ENCODE results near the gene PAPPA. TPM values are rescaled to one million over a fixed set of nuclear protein-coding genes. Genes with fewer than 3 reads are reported as not detected.

Gene PAPPA
- total and polyA plus RNA-seq, 2 donors from 2014 or later, result 4.2 to 10.2 TPM

GRCh38 chr9:116160676-116161571 lies 7.3 kb downstream of the PAPPA start:
- intact Hi-C loops (cut with DNase I), result no loop called here
- no peak for FAIRE-seq

GRCh38 chr9:116162241-116162781 lies 8.7 kb downstream of the PAPPA start:
- Histone ChIP-seq H3K27me3 (ENCODE audit: control insufficient read depth, insufficient read depth, low read length) (no peaks in the 10 kb centered on the region), H3K27ac (ENCODE audit: low read depth in 2 of 2, low read length in 2 of 2) (peak overlapping the region; percentile 10 to 66), H3K4me1 (ENCODE audit: control insufficient read depth in 2 of 3, insufficient read depth in 2 of 3, low read depth in 1 of 3, low read length in 3 of 3) (peaks cover 0 to 7% (median 2%) of the 10 kb centered on the region in 3 donors), H3K9me3 (ENCODE audit: control insufficient read depth in 2 of 3, insufficient read depth in 1 of 3, low read length in 3 of 3) (no peaks in the 10 kb centered on the region), H3K36me3 (ENCODE audit: control insufficient read depth in 2 of 3, insufficient read depth in 3 of 3, low read length in 3 of 3) (no peaks in the 10 kb centered on the region), H3K9ac (ENCODE audit: low read length in 3 of 3) (peak overlapping the region in 1 of 3 donors; percentile 20), H3K4me3 (ENCODE audit: low read length in 3 of 3) (no peak overlapping the region)
- no peak for FAIRE-seq
- no peak for DNase-seq
- TF ChIP-seq CTCF (IDR thresholded peaks at IDR 0.05; ENCODE audit: borderline replicate concordance, extremely low read depth, insufficient read depth), result no peak
- intact Hi-C loops (cut with DNase I), result no loop called here

More at GRCh38 chr9:116160676-116161571, 7.3 kb downstream of the PAPPA start:
- Histone ChIP-seq H3K9me3 (ENCODE audit: control insufficient read depth in 2 of 3, insufficient read depth in 1 of 3, low read length in 3 of 3) (no peaks in the 10 kb centered on the region), H3K27me3 (ENCODE audit: control insufficient read depth, insufficient read depth, low read length) (no peaks in the 10 kb centered on the region), H3K27ac (ENCODE audit: low read depth in 2 of 2, low read length in 2 of 2) (peak overlapping the region in 1 of 2 donors; percentile 55), H3K4me3 (ENCODE audit: low read length in 3 of 3) (no peak overlapping the region), H3K9ac (ENCODE audit: low read length in 3 of 3) (no peak overlapping the region), H3K4me1 (ENCODE audit: control insufficient read depth in 2 of 3, insufficient read depth in 2 of 3, low read depth in 1 of 3, low read length in 3 of 3) (peaks cover 0 to 9% (median 3%) of the 10 kb centered on the region in 3 donors), H3K36me3 (ENCODE audit: control insufficient read depth in 2 of 3, insufficient read depth in 3 of 3, low read length in 3 of 3) (no peaks in the 10 kb centered on the region)
- no peak for TF ChIP-seq CTCF (IDR thresholded peaks at IDR 0.05; ENCODE audit: borderline replicate concordance, extremely low read depth, insufficient read depth)
- DNase-seq, result peak in 1 of 5 donors; percentile 26

GRCh38 chr9:116163293-116164055 lies 9.9 kb downstream of the PAPPA start:
- FAIRE-seq, result no peak

More at GRCh38 chr9:116163293-116164055, 9.9 kb downstream of the PAPPA start:
- peak; percentile 46 for TF ChIP-seq CTCF (IDR thresholded peaks at IDR 0.05; ENCODE audit: borderline replicate concordance, extremely low read depth, insufficient read depth)
- no peaks in the 10 kb centered on the region for H3K9me3 ChIP-seq (ENCODE audit: control insufficient read depth in 2 of 3, insufficient read depth in 1 of 3, low read length in 3 of 3)
- intact Hi-C loops (cut with DNase I), result no loop called here
- DNase-seq, result no peak
- H3K9ac ChIP-seq (ENCODE audit: low read length in 3 of 3), result no peak overlapping the region
- no peak overlapping the region for H3K27ac ChIP-seq (ENCODE audit: low read depth in 2 of 2, low read length in 2 of 2)
- H3K36me3 ChIP-seq (ENCODE audit: control insufficient read depth in 2 of 3, insufficient read depth in 3 of 3, low read length in 3 of 3), result no peaks in the 10 kb centered on the region
- H3K27me3 ChIP-seq (ENCODE audit: control insufficient read depth, insufficient read depth, low read length), result no peaks in the 10 kb centered on the region
- H3K4me1 ChIP-seq (ENCODE audit: control insufficient read depth in 2 of 3, insufficient read depth in 2 of 3, low read depth in 1 of 3, low read length in 3 of 3), result peaks cover 0 to 3% (median 0%) of the 10 kb centered on the region in 3 donors
- H3K4me3 ChIP-seq (ENCODE audit: low read length in 3 of 3), result no peak overlapping the region
